AG09319 (cell line): ENCODE measurements around the gene PNPLA6.

ENCODE experiments used
- DNase-seq: peaks from one replicate; pipeline ENCODE4 v3.0.0-alpha.2; 2010; ENCODE audit warnings: low read depth; ENCODE audit errors: extremely low read depth
- TF ChIP-seq, protein P1 (sequence below): IDR thresholded peaks from 2 replicates; pipeline ENCODE4 v1.5.1; 2011; ENCODE audit warnings: low read depth, mild to moderate bottlenecking, inconsistent platforms, low read length, moderate library complexity

Gene PNPLA6

GRCh38 chr19:7542556-7543348, 7.2 kb downstream of the PNPLA6 start:
- TF ChIP-seq, protein P1, sequence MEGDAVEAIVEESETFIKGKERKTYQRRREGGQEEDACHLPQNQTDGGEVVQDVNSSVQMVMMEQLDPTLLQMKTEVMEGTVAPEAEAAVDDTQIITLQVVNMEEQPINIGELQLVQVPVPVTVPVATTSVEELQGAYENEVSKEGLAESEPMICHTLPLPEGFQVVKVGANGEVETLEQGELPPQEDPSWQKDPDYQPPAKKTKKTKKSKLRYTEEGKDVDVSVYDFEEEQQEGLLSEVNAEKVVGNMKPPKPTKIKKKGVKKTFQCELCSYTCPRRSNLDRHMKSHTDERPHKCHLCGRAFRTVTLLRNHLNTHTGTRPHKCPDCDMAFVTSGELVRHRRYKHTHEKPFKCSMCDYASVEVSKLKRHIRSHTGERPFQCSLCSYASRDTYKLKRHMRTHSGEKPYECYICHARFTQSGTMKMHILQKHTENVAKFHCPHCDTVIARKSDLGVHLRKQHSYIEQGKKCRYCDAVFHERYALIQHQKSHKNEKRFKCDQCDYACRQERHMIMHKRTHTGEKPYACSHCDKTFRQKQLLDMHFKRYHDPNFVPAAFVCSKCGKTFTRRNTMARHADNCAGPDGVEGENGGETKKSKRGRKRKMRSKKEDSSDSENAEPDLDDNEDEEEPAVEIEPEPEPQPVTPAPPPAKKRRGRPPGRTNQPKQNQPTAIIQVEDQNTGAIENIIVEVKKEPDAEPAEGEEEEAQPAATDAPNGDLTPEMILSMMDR = no peak

DNA sequence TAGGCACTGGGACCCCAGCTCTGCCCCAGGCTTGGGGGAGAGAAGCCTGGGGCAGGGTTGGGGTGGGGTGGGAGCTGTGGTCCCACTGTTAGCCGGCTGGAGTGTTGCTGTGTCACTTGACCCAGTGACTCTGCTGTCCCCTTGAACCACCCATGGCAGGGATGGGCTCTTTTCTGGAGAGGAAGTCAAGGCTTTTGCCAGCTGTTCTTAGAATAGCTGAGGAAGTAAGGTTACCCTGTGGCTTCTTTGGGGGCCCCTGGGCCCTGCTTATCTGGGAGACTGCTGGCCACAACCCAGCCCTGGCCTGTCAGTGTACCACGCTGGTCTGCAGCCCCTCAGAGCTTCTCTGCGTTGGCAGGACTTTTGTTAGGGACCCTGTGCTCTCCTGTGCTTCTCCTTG, 9.1 kb downstream of the PNPLA6 start:
- TF ChIP-seq, protein P1 = no peak

More at GRCh38 chr19:7542556-7543348, 7.2 kb downstream of the PNPLA6 start:
- no peak for DNase-seq

DNA sequence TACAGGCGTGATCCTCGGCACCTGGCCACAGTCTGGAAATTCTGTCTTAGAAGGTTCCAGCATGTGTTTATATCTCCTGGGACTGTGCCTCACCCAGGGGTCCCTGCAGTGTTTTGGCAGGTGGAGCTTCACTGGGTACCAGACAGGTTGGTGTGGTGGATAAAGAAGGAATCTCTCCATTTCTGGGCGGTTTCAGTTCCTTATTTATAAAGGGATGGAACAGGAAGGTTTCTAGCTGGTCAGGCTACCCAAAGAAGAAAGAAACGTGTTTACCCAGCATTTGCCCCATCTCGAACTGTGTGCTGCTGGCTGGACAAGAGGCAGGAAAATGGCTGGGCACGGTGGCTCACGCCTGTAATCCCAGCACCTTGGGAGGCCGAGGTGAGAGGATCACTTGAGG, 9.8 kb downstream of the PNPLA6 start:
- TF ChIP-seq, protein P1 = no peak
- no peak for DNase-seq

More for the DNA sequence above, 9.1 kb downstream of the PNPLA6 start:
- no peak for DNase-seq

DNA sequence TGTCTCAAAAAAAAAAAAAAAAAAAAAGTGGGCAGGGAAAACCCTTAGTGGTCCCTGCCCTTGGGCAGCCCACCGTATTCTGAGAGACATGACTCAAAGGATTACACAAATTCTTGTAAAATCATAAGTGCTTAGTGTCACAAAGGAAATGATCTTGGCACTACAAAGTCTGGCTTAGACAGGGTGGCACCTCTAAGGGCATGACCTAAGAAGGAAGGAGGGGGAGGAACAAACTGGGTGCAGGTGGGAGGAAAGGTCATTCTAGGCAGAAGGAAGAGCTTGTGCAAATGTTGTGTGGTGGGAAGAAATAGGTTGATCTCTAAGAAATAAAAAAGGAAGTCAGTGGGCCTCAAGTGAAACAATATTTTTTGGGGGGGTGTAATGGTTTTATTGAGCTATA, 10.4 kb downstream of the PNPLA6 start:
- DNase-seq = no peak
- TF ChIP-seq, protein P1 = no peak

DNA sequence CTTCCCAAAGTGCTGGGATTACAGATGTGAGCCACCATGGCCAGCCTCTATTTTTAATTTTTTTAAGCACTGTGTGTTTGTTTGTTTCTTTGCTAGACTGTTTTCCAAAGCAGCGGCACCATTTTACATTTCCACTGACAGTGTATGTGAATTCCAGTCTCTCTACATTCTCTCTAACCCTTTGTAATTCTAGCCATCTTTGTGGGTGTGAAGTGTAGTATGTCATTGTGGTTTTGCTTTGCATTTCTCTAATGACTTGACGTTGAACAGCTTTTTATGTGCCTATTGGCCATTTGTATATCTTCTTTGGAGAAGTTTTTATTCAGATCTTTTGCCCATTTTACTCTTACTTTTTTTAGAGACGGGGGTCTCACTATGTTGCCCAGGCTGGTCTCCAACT, 11.6 kb downstream of the PNPLA6 start:
- DNase-seq = no peak
- TF ChIP-seq, protein P1 = no peak

DNA sequence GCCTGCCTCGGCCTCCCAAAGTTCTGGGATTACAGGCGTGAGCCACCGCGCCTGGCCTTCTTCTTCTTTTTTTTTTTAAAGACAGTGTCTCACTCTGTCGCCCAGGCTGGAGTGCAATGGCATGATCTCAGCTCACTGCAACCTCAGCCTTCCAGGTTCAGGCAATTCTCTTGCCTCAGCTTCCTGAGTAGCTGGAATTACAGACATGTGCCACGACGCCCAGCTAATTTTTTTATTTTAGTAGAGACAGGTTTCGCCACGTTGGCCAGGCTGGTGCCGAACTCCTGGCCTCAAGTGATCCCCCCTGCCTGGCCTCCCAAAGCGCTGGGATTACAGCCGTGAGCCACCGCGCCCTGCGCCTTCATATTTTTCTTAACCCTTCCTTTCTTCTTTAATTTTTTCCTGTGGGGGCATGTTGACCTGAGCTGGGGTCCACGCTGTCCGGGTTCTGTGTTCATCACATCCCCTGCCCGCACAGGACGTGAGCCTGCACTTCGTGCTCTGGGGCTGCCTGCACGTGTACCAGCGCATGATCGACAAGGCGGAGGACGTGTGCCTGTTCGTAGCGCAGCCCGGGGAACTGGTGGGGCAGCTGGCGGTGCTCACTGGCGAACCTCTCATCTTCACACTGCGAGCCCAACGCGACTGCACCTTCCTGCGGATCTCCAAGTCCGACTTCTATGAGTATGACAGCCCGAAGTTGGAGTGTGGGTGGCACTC, 14.1 kb downstream of the PNPLA6 start:
- TF ChIP-seq, protein P1 = no peak
- no peak for DNase-seq

- DNase-seq = no peak
- TF ChIP-seq, protein P1 = no peak
These were observed 14.8 kb downstream of the PNPLA6 start for GRCh38 chr19:7550169-7550770.
